Measurements from ENCODE around the gene HNRNPA3. TPM values are rescaled to one million over a fixed set of nuclear protein-coding genes. Genes with fewer than 3 reads are reported as not detected.
A peak's percentile ranks its signal among the peaks of the same experiment; 100 is the strongest.
"Not testable (repeated sequence)": the region's sequence is repeated elsewhere in the genome, so short reads cannot be mapped to it uniquely, and the experiment has no call there.

The HNRNPA3 gene
- polyA plus RNA-seq, 1 donor (not counting 4 experiments of a cell fraction or from before 2014, with no cell fraction given), result 178 TPM

DNA sequence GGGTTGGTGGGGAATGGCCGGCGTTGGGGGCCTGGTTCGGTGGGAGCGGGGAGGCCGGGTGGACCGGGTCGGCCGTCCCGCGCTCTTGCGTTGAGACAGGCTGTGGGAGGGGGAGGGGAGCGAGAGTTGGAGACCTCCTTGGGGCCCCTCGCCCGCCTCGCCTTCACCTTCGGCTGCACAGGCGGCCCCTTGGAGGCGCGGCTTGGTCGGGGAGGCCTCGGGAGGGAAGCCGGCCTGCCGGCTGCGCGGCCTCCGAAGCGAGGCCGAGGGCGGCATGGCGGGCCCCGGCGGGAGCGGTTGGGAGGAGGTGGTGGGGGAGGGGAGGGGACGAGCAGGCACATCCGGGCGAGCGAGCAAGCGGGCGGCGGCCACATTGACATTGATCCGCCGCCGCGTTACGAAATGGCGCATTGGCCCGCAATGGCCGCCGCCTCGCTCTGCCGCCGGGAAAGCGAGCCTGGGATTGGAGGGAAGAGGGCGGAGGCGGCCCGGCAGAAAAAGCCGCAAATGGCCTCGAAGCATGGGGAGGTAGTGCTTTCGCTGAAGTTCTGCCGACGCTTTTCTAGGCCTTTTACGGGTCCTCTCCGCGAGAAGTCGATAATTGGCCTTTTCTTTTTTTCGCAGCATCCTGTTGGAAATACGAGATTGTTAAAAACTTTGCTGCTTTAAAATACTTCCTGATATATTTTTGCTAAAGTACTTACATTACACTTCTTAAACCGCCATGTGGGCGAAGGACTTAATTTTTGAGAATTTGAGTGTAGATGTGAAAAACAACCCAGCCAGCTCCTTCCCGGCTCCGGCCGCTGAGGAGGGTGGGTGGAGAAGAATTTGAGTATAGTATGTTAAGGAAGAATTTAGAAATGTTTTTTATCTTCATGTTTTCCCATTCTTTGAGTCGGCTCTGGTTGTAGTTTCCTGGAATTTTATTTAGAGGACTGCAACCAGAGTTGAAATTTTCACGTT, 580 bp downstream of the HNRNPA3 start:
- dilution Hi-C loops (cut with MboI; ENCODE audit: extremely low pct_ligation_motif_present, low sequenced_read_pairs), result no loop called here
- Histone ChIP-seq H3K9me1 (ENCODE audit: control insufficient read depth, extremely low read depth, insufficient read depth, low read length) (no peaks in the 10 kb centered on the region), H3K4me1 (ENCODE audit: control insufficient read depth, extremely low read depth, insufficient read depth, low read length) (peaks cover 16% of the 10 kb centered on the region), H4K20me1 (ENCODE audit: control insufficient read depth, extremely low read depth, insufficient read depth, low read length) (peaks cover 15% of the 10 kb centered on the region), H3K79me2 (ENCODE audit: control insufficient read depth, insufficient read depth, low read length) (peaks cover 67% of the 10 kb centered on the region), H2AFZ (ENCODE audit: control insufficient read depth, low read length) (no peak overlapping the region), H3K27ac (ENCODE audit: control insufficient read depth, insufficient read depth, low read length) (peak overlapping the region; percentile 97), H3K4me2 (ENCODE audit: control insufficient read depth, extremely low read depth, insufficient read depth, low read depth, low read length) (peak overlapping the region; percentile 79), H3K9ac (ENCODE audit: control insufficient read depth, extremely low read depth, insufficient read depth, low read length) (peak overlapping the region; percentile 100), H3K9me3 (ENCODE audit: control insufficient read depth, low read depth, low read length) (no peaks in the 10 kb centered on the region), H3K27me3 (ENCODE audit: control insufficient read depth, extremely low read depth, insufficient read depth, low read length) (no peaks in the 10 kb centered on the region), H3K4me3 (ENCODE audit: control insufficient read depth in 2 of 3, extremely low read depth in 1 of 3, insufficient read depth in 2 of 3, low read depth in 1 of 3, low read length in 3 of 3) (peak overlapping the region; percentile 78 to 100 (median 98)), H3K36me3 (ENCODE audit: control insufficient read depth in 2 of 2, extremely low read depth in 1 of 2, insufficient read depth in 2 of 2, low read length in 2 of 2) (peaks cover 10 to 24% of the 10 kb centered on the region in 2 experiments)
- FAIRE-seq, result no peak
- DNase-seq (ENCODE audit: low read depth, low spot score), result no peak
- TF ChIP-seq, protein P1, sequence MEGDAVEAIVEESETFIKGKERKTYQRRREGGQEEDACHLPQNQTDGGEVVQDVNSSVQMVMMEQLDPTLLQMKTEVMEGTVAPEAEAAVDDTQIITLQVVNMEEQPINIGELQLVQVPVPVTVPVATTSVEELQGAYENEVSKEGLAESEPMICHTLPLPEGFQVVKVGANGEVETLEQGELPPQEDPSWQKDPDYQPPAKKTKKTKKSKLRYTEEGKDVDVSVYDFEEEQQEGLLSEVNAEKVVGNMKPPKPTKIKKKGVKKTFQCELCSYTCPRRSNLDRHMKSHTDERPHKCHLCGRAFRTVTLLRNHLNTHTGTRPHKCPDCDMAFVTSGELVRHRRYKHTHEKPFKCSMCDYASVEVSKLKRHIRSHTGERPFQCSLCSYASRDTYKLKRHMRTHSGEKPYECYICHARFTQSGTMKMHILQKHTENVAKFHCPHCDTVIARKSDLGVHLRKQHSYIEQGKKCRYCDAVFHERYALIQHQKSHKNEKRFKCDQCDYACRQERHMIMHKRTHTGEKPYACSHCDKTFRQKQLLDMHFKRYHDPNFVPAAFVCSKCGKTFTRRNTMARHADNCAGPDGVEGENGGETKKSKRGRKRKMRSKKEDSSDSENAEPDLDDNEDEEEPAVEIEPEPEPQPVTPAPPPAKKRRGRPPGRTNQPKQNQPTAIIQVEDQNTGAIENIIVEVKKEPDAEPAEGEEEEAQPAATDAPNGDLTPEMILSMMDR (optimal IDR thresholded peaks at IDR 0.05 in 1 of 3, IDR thresholded peaks at IDR 0.05 in 1 of 3, conservative IDR thresholded peaks at IDR 0.05 in 1 of 3; ENCODE audit: extremely low read depth in 1 of 3, insufficient read depth in 2 of 3, low read length in 3 of 3), result no peak
- TF ChIP-seq EZH2 (IDR thresholded peaks at IDR 0.05; ENCODE audit: low read length), result no peak

DNA sequence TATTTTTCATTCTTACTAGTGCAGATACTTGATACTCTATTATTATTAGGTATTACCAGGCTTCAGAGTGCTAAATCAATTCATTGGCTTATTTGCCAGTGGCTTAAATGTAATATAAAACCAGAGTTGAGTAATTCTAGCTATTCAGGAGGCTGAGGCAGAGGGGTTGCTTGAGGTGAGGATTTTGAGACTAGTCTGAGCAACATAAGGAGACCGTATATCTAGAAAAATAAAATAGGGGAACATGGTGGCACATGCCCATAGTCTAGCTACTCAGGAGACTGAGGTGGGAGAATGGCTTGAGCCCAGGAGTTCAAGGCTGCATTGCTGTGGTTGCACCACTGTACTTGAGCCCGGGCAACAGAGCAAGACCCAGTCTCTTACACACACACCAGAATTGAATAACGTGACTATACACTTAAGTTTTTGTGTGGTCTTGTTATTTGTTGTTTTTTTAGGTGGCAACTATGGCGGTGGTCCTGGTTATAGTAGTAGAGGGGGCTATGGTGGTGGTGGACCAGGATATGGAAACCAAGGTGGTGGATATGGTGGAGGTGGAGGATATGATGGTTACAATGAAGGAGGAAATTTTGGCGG, 4.8 kb downstream of the HNRNPA3 start:
- FAIRE-seq (no peak), DNase-seq (ENCODE audit: low read depth, low spot score) (no peak)
- H3K79me2 ChIP-seq (ENCODE audit: control insufficient read depth, insufficient read depth, low read length), result peaks cover 73% of the 10 kb centered on the region
- peaks cover 18 to 42% of the 10 kb centered on the region in 2 experiments for H3K36me3 ChIP-seq (ENCODE audit: control insufficient read depth in 2 of 2, extremely low read depth in 1 of 2, insufficient read depth in 2 of 2, low read length in 2 of 2)
- dilution Hi-C loops (cut with MboI; ENCODE audit: extremely low pct_ligation_motif_present, low sequenced_read_pairs), result no loop called here
- H3K9me1 ChIP-seq (ENCODE audit: control insufficient read depth, extremely low read depth, insufficient read depth, low read length), result no peaks in the 10 kb centered on the region
- H3K27me3 ChIP-seq (ENCODE audit: control insufficient read depth, extremely low read depth, insufficient read depth, low read length), result no peaks in the 10 kb centered on the region
- TF ChIP-seq EZH2 (IDR thresholded peaks at IDR 0.05; ENCODE audit: low read length), result no peak
- TF ChIP-seq, protein P1 (optimal IDR thresholded peaks at IDR 0.05 in 1 of 3, IDR thresholded peaks at IDR 0.05 in 1 of 3, conservative IDR thresholded peaks at IDR 0.05 in 1 of 3; ENCODE audit: extremely low read depth in 1 of 3, insufficient read depth in 2 of 3, low read length in 3 of 3), result no peak
- no peak overlapping the region for H3K27ac ChIP-seq (ENCODE audit: control insufficient read depth, insufficient read depth, low read length)
- no peak overlapping the region for H3K4me2 ChIP-seq (ENCODE audit: control insufficient read depth, extremely low read depth, insufficient read depth, low read depth, low read length)
- H3K4me1 ChIP-seq (ENCODE audit: control insufficient read depth, extremely low read depth, insufficient read depth, low read length), result peaks cover 11% of the 10 kb centered on the region
- H3K9ac ChIP-seq (ENCODE audit: control insufficient read depth, extremely low read depth, insufficient read depth, low read length), result no peak overlapping the region
- H2AFZ ChIP-seq (ENCODE audit: control insufficient read depth, low read length), result no peak overlapping the region
- no peaks in the 10 kb centered on the region for H3K9me3 ChIP-seq (ENCODE audit: control insufficient read depth, low read depth, low read length)
- peaks cover 21% of the 10 kb centered on the region for H4K20me1 ChIP-seq (ENCODE audit: control insufficient read depth, extremely low read depth, insufficient read depth, low read length)
- H3K4me3 ChIP-seq (ENCODE audit: control insufficient read depth in 2 of 3, extremely low read depth in 1 of 3, insufficient read depth in 2 of 3, low read depth in 1 of 3, low read length in 3 of 3), result no peak overlapping the region

DNA sequence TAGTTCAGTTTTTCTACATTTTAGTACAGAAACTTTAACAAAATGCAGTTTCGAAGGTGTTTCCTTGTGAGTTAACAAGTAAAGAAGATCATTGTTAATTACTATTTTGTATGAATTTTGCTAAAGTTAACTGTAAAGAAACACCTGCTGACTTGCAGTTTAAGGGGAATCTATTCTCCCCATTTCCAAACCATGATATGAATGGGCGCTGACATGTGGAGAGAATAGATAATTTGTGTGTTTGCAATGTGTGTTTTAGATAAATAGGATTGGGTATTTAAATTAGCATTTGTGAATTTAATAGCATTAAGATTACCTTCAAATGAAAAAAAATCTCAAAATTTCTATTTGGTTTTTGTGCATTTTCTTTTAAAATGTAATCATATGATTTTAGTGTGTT, 7.2 kb downstream of the HNRNPA3 start:
- H3K4me1 ChIP-seq (ENCODE audit: control insufficient read depth, extremely low read depth, insufficient read depth, low read length); H3K9me3 ChIP-seq (ENCODE audit: control insufficient read depth, low read depth, low read length); H3K4me3 ChIP-seq (ENCODE audit: control insufficient read depth in 2 of 3, extremely low read depth in 1 of 3, insufficient read depth in 2 of 3, low read depth in 1 of 3, low read length in 3 of 3); H3K27ac ChIP-seq (ENCODE audit: control insufficient read depth, insufficient read depth, low read length); H3K9ac ChIP-seq (ENCODE audit: control insufficient read depth, extremely low read depth, insufficient read depth, low read length); DNase-seq (ENCODE audit: low read depth, low spot score); H3K4me2 ChIP-seq (ENCODE audit: control insufficient read depth, extremely low read depth, insufficient read depth, low read depth, low read length); dilution Hi-C loops (cut with MboI; ENCODE audit: extremely low pct_ligation_motif_present, low sequenced_read_pairs); H2AFZ ChIP-seq (ENCODE audit: control insufficient read depth, low read length); H3K9me1 ChIP-seq (ENCODE audit: control insufficient read depth, extremely low read depth, insufficient read depth, low read length); FAIRE-seq; H3K27me3 ChIP-seq (ENCODE audit: control insufficient read depth, extremely low read depth, insufficient read depth, low read length): not testable (repeated sequence)
- Histone ChIP-seq H4K20me1 (ENCODE audit: control insufficient read depth, extremely low read depth, insufficient read depth, low read length) (peaks cover 13% of the 10 kb centered on the region), H3K79me2 (ENCODE audit: control insufficient read depth, insufficient read depth, low read length) (peaks cover 54% of the 10 kb centered on the region), H3K36me3 (ENCODE audit: control insufficient read depth in 2 of 2, extremely low read depth in 1 of 2, insufficient read depth in 2 of 2, low read length in 2 of 2) (peaks cover 23 to 36% of the 10 kb centered on the region in 2 experiments)
